CD4-positive, alpha-beta T cell treated with Interleukin-1 beta for 1 hour (primary cell): ENCODE data around the gene LSR.
A peak's percentile ranks its signal among the peaks of the same experiment; 100 is the strongest.
"Not testable (repeated sequence)": the region's sequence is repeated elsewhere in the genome, so short reads cannot be mapped to it uniquely, and the experiment has no call there.

Experiments used
- DNase-seq, 2 donors: peaks; one replicate each; pipeline ENCODE4 v3.0.0-alpha.2; 2020 to 2022

Gene LSR

DNA sequence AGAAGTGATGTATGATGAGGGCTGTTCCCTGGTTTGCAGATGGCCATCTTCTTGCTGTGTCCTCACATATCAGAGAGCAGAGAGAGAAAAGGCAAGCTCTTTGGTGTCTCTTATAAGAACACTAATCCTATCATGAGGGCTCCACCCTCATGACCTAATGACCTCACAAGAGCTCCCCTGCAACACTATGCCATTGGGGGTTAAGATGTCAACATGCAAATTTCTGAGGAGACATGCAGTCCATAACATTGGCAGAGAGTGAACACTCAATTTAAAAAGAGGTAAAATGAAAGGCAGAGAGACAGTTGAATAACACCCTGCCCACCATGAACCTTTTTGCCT lies 31.2 kb upstream of the LSR start:
- DNase-seq, result no peak

DNA sequence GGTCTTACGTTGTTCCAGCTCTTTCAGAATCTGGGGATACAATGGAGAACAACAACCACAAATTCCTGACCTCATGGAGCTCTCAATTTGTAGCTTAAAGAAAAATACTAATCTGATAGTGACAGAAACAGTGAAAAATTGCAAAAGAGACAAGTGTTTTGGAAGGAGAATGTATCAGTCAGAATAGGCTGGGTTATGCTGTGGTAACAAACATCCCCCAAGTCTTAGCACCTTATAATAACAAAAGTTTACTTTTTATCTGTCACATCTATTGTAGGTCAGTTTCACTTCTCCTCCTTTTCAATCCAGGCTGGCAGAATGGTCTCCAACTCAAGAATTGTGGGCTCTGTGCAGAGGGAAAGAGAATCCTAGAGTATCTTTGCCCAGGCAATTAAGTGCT lies 29.8 kb upstream of the LSR start:
- DNase-seq, result no peak

GRCh38 chr19:35220315-35220921 lies 28.4 kb upstream of the LSR start:
- no peak for DNase-seq

- DNase-seq, result not testable (repeated sequence)
Measured at GRCh38 chr19:35220973-35221590, 27.7 kb upstream of the LSR start.

DNA sequence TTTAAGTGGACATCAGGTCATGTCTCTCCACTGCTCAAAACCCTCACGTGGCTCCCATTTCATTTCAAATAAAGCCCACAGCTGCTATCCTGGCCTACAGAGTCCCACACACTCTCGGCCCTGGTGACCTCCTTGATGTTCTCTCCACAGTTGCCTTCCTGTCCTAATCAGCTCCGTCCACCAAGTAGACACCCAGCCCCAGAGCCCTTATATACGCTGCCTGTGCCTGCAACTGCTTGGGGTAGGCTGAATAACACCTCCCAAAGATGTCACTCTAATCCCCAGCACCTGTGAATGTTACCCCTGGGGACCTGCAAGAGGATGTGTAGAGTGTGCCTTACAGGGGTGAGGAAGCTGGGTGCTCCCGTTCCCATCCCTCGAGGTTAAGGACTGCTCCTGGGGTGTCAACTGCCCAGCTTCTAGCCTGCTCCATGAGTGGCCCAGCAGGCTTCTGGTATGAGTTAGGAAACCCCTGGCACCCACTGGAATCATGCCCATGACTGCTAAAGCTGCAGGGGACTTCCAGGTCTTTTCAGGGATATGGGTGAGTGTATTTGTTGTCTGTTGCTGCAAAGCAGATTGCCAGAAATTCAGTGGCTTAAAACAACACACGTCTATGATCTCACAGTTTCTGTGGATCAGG lies 26.3 kb upstream of the LSR start:
- DNase-seq, result no peak

DNA sequence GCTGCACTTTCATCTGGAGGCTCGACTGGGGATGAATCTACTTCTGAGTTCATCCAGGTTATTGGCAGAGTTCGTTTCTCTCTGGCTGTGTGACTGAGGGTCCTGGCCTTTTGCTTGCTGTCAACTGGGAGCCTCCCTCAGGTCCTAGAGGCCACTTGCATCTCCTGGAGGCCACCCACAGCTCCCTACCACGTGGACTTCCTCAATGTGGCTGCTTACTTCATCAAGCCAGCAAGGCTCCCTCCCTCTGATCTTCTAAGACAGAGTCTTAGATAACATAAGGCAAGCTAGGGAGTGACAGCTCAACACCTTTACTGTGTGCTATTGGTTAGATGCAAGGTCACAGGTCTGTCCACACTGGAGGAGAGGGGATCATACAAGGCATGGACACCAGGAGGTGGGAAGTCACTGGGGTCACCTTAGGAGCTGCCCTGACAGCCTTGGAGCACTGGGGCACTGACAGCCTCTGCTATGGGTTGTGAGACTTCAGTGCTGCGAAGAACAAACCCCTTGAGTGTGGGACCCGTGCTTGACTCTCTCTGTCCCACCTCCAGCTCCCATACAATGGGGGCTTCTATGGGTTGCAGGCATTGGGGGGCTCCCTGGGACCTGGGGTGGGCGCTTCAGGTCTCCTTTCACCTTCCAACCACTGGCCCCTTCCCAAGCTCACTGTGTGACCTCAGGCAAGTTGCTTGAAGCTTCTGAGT lies 25.6 kb upstream of the LSR start:
- no peak for DNase-seq

GRCh38 chr19:35223862-35224505 lies 24.8 kb upstream of the LSR start:
- DNase-seq, result no peak

GRCh38 chr19:35224681-35225571 lies 23.9 kb upstream of the LSR start:
- peak in 1 of 2 donors; percentile 42 for DNase-seq

DNA sequence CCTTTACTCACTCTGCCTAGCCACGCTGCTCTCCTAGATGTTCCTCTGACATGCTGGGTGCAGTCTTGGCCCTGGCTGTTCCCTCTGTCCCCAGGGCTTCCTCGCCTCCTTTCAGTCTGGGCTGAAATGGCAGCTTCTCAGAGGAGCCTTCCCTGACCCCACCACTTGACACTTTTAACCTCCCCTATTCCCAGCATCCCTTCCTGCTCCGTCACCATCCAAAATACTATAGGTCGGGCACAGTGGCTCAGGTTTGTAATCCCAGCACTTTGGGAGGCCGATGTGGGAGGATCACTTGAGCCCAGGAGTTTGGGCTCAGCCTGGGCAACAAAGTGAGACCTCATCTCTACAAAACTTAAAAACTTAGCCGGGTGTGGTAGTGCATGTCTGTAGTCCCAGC lies 22.9 kb upstream of the LSR start:
- DNase-seq, result no peak

DNA sequence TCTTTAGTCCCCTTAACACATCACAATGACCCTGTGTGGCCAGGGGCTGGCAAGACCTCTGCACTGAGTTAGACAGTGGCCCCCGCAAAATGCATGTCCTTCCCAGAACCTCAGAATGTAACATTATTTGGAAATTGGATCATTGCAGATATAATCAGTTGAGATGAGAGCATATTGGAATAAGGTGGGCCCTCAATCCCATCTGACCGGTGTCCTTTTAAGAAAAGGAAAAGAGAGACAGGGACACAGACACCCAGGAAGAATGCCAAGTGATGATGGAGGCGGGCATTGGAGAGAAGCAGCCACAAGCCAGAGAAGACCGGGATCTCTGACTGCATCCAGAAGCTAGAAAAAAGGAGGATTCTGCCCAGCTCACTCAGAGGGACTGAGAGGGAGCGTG lies 22.1 kb upstream of the LSR start:
- DNase-seq, result no peak

DNA sequence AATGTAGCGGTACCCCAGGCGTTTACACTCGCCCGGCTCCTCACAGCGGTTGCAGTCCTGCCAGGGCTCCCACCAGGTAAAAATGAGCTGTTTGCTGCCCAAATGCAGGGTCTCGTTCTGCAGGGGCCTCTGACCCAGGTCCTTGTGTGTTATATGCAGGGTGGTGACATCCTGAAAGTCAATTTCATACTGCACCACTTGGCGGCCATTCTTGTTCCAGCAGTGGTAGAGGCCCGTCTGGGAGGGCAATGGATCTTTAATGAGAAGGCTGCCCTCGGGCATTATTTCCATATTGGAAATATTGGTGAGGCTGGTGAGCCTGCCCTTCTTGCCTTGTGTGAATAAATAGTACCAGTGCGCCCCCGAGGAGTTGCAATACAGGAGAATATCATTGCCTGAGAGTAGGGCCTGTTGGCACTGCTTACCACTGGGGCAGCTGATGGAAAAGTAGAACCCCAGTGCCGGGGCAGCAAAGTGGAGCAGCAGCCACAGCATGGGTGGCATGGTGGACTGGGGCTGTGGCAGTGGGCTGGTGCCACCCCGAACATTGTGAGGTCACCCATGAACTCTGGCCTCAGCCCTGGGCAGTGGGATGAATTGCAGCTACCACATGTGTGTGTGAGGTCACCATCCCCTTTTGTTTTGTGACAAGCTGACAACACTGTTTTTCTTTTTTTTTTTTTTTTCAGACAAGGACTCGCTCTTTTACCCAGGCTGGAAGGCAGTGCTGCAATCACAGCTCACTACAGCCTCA lies 20.4 kb upstream of the LSR start, which contains the start of gene FAM187B:
FAM187B (minus strand) TSS at position 563 of the 754 bp plus-strand sequence; CDS start at position 504, 59 bp downstream.
- DNase-seq, result no peak

DNA sequence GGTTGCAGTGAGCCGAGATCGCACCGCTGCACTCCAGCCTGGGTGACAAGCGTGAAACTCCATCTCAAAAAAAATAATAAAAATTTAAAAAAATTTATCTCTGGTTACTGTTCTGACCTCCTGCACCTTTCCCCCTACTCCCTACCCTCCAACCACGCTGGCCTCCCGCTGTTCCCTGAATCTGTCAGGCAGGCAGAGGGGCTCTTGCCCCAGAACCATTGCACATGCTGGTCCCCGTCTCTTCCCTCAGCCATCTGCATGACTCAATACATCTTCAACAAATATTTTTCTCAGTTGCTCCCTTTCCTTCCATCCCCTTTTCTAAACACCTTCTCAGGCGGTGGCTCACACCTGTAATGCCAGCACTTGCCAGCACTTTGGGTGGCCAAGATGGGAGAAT lies 19.2 kb upstream of the LSR start:
- DNase-seq, result no peak

DNA sequence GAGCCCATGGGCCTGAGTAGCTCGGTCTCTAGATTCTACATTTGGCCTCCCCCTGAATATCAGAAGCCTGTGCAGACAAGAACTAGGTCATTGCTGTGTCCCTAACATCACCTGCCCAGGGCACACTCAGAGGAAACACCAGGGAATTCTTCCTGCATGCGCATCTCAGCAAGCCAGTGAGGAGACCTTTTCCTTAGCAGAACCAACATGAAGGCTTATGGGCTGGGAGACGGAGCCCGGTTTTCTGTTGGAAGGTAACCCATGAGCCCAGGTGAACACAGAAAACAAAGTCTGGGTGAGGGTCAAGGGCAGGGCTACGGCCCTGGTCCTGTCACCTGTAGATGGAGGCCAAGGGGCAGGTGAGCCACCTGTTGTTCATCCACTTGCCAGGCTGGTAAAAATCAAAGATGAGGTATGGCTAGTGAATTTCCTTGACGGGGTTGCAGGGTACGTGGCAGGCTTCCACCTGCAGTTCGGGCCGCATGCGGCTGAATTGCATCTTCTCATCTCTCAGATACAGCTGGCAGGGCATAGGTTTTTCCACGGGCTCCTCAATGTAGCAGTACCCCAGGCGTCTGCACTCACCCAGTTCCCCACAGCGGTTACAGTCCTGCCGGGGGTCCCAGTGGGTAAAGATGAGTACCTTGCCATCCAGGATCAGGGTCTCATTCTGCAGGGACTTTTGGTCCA lies 16.7 kb upstream of the LSR start:
- no peak for DNase-seq

- no peak for DNase-seq
Measured at GRCh38 chr19:35232912-35233311, 15.9 kb upstream of the LSR start.

DNA sequence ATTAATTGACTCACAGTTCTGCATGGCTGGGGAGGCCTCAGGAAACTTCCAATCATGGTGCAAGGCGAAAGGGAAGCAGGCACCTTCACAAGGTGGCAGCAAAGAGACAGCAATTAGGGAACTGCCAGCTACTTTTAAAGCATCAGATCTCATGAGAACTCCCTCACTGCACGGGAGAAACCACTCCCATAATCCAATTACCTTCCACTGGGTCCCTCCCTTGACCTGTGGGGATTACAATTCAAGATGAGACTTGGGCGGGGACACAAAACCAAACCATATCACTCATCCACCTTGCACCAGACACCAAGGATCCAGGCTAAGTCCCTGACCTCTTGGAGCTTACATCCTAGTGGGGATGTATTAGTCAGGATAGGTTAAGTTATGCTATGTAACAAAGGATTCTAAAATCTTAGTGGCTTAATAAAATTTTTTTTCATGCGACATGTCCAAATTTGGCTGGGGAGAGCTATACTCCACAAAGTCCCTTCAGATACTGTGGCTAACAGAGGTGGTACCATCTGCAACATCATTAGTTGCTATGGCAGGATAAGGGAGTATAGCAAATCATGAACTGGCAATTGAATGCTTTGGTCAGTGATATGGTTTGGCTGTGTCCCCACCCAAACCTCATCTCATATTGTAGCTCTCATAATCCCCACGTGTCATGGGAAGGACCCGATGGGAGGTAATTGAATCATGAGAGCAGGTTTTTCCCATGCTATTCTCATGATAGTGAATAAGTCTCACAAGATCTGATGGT lies 12.0 kb upstream of the LSR start:
- DNase-seq, result peak; percentile 30 to 48

DNA sequence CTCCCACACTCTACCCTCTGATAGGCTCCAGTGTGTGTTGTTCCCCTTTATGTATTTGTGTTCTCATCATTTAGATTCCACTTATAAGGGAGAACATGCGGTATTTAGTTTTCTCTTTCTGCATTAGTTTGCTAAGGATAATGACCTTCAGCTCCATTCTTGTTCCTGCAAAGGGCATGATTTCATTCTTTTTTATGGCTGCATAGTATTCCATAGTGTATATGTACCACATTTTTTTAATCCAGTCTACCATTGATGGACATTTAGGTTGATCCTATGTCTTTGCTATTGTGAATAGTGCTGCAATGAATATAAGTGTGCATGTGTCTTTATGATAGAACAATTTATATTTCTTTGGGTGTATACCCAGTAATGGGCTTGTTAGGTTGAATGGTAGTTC lies 9.2 kb upstream of the LSR start:
- DNase-seq, result not testable (repeated sequence)

GRCh38 chr19:35240327-35240726 lies 8.5 kb upstream of the LSR start:
- DNase-seq, result peak; percentile 35 to 53

DNA sequence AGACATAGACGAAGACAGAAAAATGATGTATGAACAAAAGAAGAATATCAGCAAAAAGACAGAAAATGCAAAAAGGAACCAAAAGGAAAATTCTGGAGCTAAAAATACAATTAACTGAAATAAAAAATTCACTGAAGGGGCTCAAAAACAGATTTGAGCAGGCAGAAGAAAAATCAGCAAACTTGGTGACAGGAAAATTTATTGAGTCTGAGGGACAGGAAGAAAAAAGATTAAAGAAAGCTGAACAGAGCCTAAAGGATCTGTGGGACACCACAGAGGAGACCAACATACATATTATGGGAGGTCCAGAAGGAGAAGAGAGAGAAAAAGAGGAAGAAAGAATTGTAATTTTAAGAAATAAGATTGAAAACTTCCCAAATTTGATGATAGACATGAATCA lies 7.4 kb upstream of the LSR start:
- DNase-seq, result no peak

- DNase-seq, result no peak
Measured at GRCh38 chr19:35246466-35247092, 2.2 kb upstream of the LSR start.
